IMR-90 (cell line): ENCODE data around the gene MAPRE2. TPM values are rescaled to one million over a fixed set of nuclear protein-coding genes. Genes with fewer than 3 reads are reported as not detected.

Source experiments
- ATAC-seq: fragments of 200-7000 bp; cut with Tn5 transposase; 2 replicates; pipeline ENCODE4 v1.9.1; 2020; ENCODE audit warnings: low read depth, mild to moderate bottlenecking, moderate library complexity
- Bru-seq: library from RNA; stranded (reverse); fragments of 400-500 nt; gene quantifications from one replicate; lab custom pipeline; 2021; lab: Mats Ljungman, UMichigan
- BruChase-seq, 2 experiments: library from RNA; stranded (reverse); fragments of 400-500 nt; gene quantifications; one replicate each; lab custom pipeline; 2021; lab: Mats Ljungman, UMichigan
- BruUV-seq: library from RNA; stranded (reverse); fragments of 400-500 nt; replicated peaks from 2 replicates; lab custom pipeline; 2021; lab: Mats Ljungman, UMichigan
- CTCF ChIA-PET: fragments of 300-600 bp; formaldehyde crosslinking; extraction: SDS; loops from one replicate; lab custom pipeline; 2021; ENCODE audit warnings: antibody characterized with exemption; lab: Yijun Ruan, JAX
- POLR2A ChIA-PET: fragments of 300-600 bp; sonication (Branson Sonifier 250); formaldehyde crosslinking; loops from one replicate; lab custom pipeline; 2022; ENCODE audit warnings: antibody characterized with exemption; ENCODE audit not compliant: unreplicated experiment; lab: Charles Lee
- DNase-seq: peaks from one replicate; pipeline ENCODE4 v3.0.0; 2013
- H2AFZ ChIP-seq: replicated peaks from 2 replicates; pipeline ENCODE3; 2013; ENCODE audit warnings: low read length, mild to moderate bottlenecking; ENCODE audit not compliant: poor library complexity
- H2AK5ac ChIP-seq: 2 replicates; pipeline ENCODE4 v1.6.1; 2013; ENCODE audit warnings: low read depth, low read length, inconsistent platforms
- H2AK9ac ChIP-seq: replicated peaks from 2 replicates; pipeline ENCODE3; 2013; ENCODE audit warnings: mild to moderate bottlenecking, low read depth, low read length, moderate library complexity; ENCODE audit not compliant: poor library complexity
- H2BK120ac ChIP-seq: 2 replicates; pipeline ENCODE4 v1.6.1; 2013; ENCODE audit warnings: low read depth, low read length, inconsistent platforms
- H2BK15ac ChIP-seq: 3 replicates; pipeline ENCODE4 v1.6.1; 2013; ENCODE audit warnings: low read depth, low read length, inconsistent platforms
- H2BK20ac ChIP-seq: 2 replicates; pipeline ENCODE4 v1.6.1; 2013; ENCODE audit warnings: low read depth, mild to moderate bottlenecking, inconsistent platforms, low read length, moderate library complexity
- H2BK5ac ChIP-seq: 2 replicates; pipeline ENCODE4 v1.6.1; 2013; ENCODE audit warnings: mild to moderate bottlenecking, low read depth, low read length, inconsistent platforms; ENCODE audit not compliant: poor library complexity, severe bottlenecking
- H3K14ac ChIP-seq: replicated peaks from 2 replicates; pipeline ENCODE4 v1.6.1; 2013; ENCODE audit warnings: low read depth, low read length, inconsistent platforms
- H3K18ac ChIP-seq: 2 replicates; pipeline ENCODE4 v1.6.1; 2013; ENCODE audit warnings: low read depth, low read length, control low read depth
- H3K23ac ChIP-seq: 2 replicates; pipeline ENCODE4 v1.6.1; 2013; ENCODE audit warnings: low read depth, low read length, inconsistent platforms
- H3K27ac ChIP-seq: 2 replicates; pipeline ENCODE4 v1.5.1; 2013; ENCODE audit warnings: mild to moderate bottlenecking, control low read depth, low read length; ENCODE audit not compliant: insufficient read depth
- H3K27me3 ChIP-seq: 2 replicates; pipeline ENCODE4 v1.6.1; 2013; ENCODE audit warnings: low read length; ENCODE audit not compliant: control insufficient read depth, insufficient read depth
- H3K36me3 ChIP-seq: 2 replicates; pipeline ENCODE4 v1.6.1; 2013; ENCODE audit warnings: low read length, mixed read lengths; ENCODE audit not compliant: control insufficient read depth, insufficient read depth
- H3K4ac ChIP-seq: 2 replicates; pipeline ENCODE4 v1.6.1; 2013; ENCODE audit warnings: low read depth, low read length, inconsistent platforms
- H3K4me1 ChIP-seq: 2 replicates; pipeline ENCODE4 v1.6.1; 2013; ENCODE audit warnings: low read length, mixed read lengths; ENCODE audit not compliant: control insufficient read depth, insufficient read depth
- H3K4me2 ChIP-seq: 2 replicates; pipeline ENCODE4 v1.6.1; 2013; ENCODE audit warnings: low read depth, mild to moderate bottlenecking, control low read depth, low read length, moderate library complexity
- H3K4me3 ChIP-seq: 2 replicates; pipeline ENCODE4 v1.5.1; 2013; ENCODE audit warnings: low read depth, mild to moderate bottlenecking, control low read depth, low read length, moderate library complexity; ENCODE audit not compliant: insufficient read depth
- H3K56ac ChIP-seq: 2 replicates; pipeline ENCODE4 v1.6.1; 2013; ENCODE audit warnings: low read length, inconsistent platforms; ENCODE audit not compliant: insufficient read depth; ENCODE audit errors: extremely low read depth
- H3K79me1 ChIP-seq, 2 experiments: 2 replicates each; pipeline ENCODE4 v1.6.1; 2013; ENCODE audit warnings: low read length in 2 of 2, inconsistent platforms in 1 of 2, low read depth in 1 of 2
- H3K9ac ChIP-seq: 2 replicates; pipeline ENCODE4 v1.6.1; 2013; ENCODE audit warnings: low read depth, low read length, control low read depth
- H3K9me1 ChIP-seq: 2 replicates; pipeline ENCODE4 v1.6.1; 2013; ENCODE audit warnings: low read length, inconsistent platforms; ENCODE audit not compliant: insufficient read depth
- H3K9me3 ChIP-seq: 2 replicates; pipeline ENCODE4 v1.6.1; 2013; ENCODE audit warnings: low read length; ENCODE audit not compliant: control insufficient read depth, insufficient read depth
- H4K20me1 ChIP-seq: 2 replicates; pipeline ENCODE4 v1.6.1; 2013; ENCODE audit warnings: low read length, inconsistent platforms; ENCODE audit not compliant: insufficient read depth
- H4K5ac ChIP-seq: 2 replicates; pipeline ENCODE4 v1.6.1; 2013; ENCODE audit warnings: mild to moderate bottlenecking, low read depth, low read length, control low read depth
- H4K8ac ChIP-seq, 2 experiments: 2 replicates each; pipeline ENCODE4 v1.6.1; 2013; ENCODE audit warnings: low read depth in 2 of 2, low read length in 2 of 2, control low read depth in 1 of 2, inconsistent platforms in 1 of 2
- H4K91ac ChIP-seq: 2 replicates; pipeline ENCODE4 v1.6.1; 2013; ENCODE audit warnings: low read depth, low read length, inconsistent platforms; ENCODE audit not compliant: insufficient read depth
- BHLHE40 ChIP-seq: fragments of 150-350 bp; IDR thresholded peaks from 2 replicates; pipeline ENCODE4 v1.6.1; 2016; ENCODE audit warnings: mild to moderate bottlenecking, low read depth, low read length
- CEBPB ChIP-seq: IDR thresholded peaks from 2 replicates; pipeline ENCODE4 v1.6.1; 2012; ENCODE audit warnings: low read depth, low read length, improper control_type of control experiment
- ELK1 ChIP-seq: fragments of 150-350 bp; IDR thresholded peaks from 2 replicates; pipeline ENCODE4 v1.6.1; 2016; ENCODE audit warnings: low read depth, mild to moderate bottlenecking, low read length, moderate library complexity, borderline replicate concordance
- FOS ChIP-seq: fragments of 150-350 bp; IDR thresholded peaks from 2 replicates; pipeline ENCODE4 v1.6.1; 2016; ENCODE audit warnings: low read depth, low read length
- MAFK ChIP-seq: IDR thresholded peaks from 2 replicates; pipeline ENCODE4 v1.6.1; 2012; ENCODE audit warnings: low read depth, low read length, improper control_type of control experiment
- MAZ ChIP-seq: IDR thresholded peaks from 2 replicates; pipeline ENCODE4 v1.6.1; 2012; ENCODE audit warnings: low read depth, mild to moderate bottlenecking, low read length, improper control_type of control experiment, moderate library complexity, borderline replicate concordance
- MXI1 ChIP-seq: IDR thresholded peaks from 2 replicates; pipeline ENCODE4 v1.6.1; 2012; ENCODE audit warnings: low read depth, mild to moderate bottlenecking, low read length, moderate library complexity, borderline replicate concordance
- POLR2A ChIP-seq: IDR thresholded peaks from 2 replicates; pipeline ENCODE4 v1.6.1; 2012; ENCODE audit warnings: mild to moderate bottlenecking, low read depth, low read length
- RAD21 ChIP-seq: IDR thresholded peaks from 2 replicates; pipeline ENCODE4 v1.6.1; 2012; ENCODE audit warnings: low read length, improper control_type of control experiment
- RFX5 ChIP-seq: IDR thresholded peaks from 2 replicates; pipeline ENCODE4 v1.8.0; 2012; ENCODE audit warnings: low read depth, mild to moderate bottlenecking, low read length, moderate library complexity
- USF2 ChIP-seq: fragments of 150-350 bp; IDR thresholded peaks from 2 replicates; pipeline ENCODE4 v1.6.1; 2017; ENCODE audit warnings: mild to moderate bottlenecking, antibody characterized with exemption, low read length, low read depth
- WGBS, 2 experiments: methylation state at CpG; one replicate each; pipeline versions ENCODE4 v1.1.5 to v1.1.7; 2013; ENCODE audit warnings: missing lambda C conversion rate in 2 of 2; ENCODE audit not compliant: insufficient read length in 1 of 2; ENCODE audit errors: extremely low coverage in 2 of 2; 5-methylcytosine and 5-hydroxymethylcytosine counted together
- dilution Hi-C: fragments of 300-500 bp; cut with HindIII; formaldehyde crosslinking; loops from one replicate; pipeline ENCODE4 v1.14.3; 2018; ENCODE audit warnings: low sequenced_read_pairs; ENCODE audit not compliant: unreplicated experiment
- in situ Hi-C: fragments of 300-500 bp; cut with MboI; formaldehyde crosslinking; loops from 3 replicates; pipeline ENCODE4 v1.14.3; 2019; ENCODE audit warnings: low sequenced_read_pairs, inconsistent platforms, mixed read lengths
- intact Hi-C: fragments of 100-400 bp; cut with micrococcal nuclease; formaldehyde crosslinking; loops from 2 replicates; pipeline ENCODE4 v1.10.0; 2022
- long read RNA-seq: library from polyadenylated mRNA; unstranded; transcript quantifications from one replicate; pipeline ENCODE4 v2.0.0, GENCODE V29; 2021; ENCODE audit not compliant: unreplicated experiment
- polyA plus RNA-seq, 3 experiments: library from polyadenylated mRNA; depleted of rRNA; stranded (reverse); fragments of >200 nt; gene quantifications; 2 replicates each; pipeline ENCODE4 v1.2.3, GENCODE V29; 2012; ENCODE audit warnings: low replicate concordance in 1 of 3
- total RNA-seq: library from RNA; depleted of rRNA; stranded (reverse); fragments of >200 nt; gene quantifications from 2 replicates; pipeline ENCODE4 v1.2.3, GENCODE V29; 2012; rRNA removed

Gene MAPRE2
- total RNA-seq (23.8 and 24.2 TPM in 2 replicates), polyA plus RNA-seq (2012; rRNA removed) (18.4 and 19.6 TPM in 2 replicates), Bru-seq, nascent RNA (percentile 52 among the genes with signal in this experiment), BruChase-seq, experiment 1, labeled RNA remaining after a 6-hour chase (percentile 41 among the genes with signal in this experiment), BruChase-seq, experiment 2, labeled RNA remaining after a 2-hour chase (percentile 39 among the genes with signal in this experiment)
- 8.2 and 8.5 TPM in 2 replicates for polyA plus RNA-seq (2012; cell fraction: cytosol; rRNA removed)
- polyA plus RNA-seq (2012; cell fraction: nucleus; rRNA removed; ENCODE audit: low replicate concordance) = 4.3 and 13.4 TPM in 2 replicates
- long read RNA-seq, full-length matches to known transcripts = 12 of 16 reads
- long read RNA-seq, partial matches to known transcripts = 3 of 16 reads
- long read RNA-seq, other reads (novel, unspliced or antisense) = 1 of 16 reads

GRCh38 chr18:35040988-35041814 is at the start of gene MAPRE2:
Gene MAPRE2 (plus strand): TSS chr18:35041413. CDS start chr18:35041540, 127 bp downstream.
- intact Hi-C loops = loop anchor here (1.0 to 5.0 kb wide), 2 partner anchors 64 to 160 kb away; no protein-coding TSS in a partner anchor
- H3K4me1 ChIP-seq = peaks cover 3% of the 10 kb centered on the region; the same call in 1 of the 2 replicates
- H4K20me1 ChIP-seq = no peaks in the 10 kb centered on the region
- peak within 1 kb of the TSS; percentile 96 for H3K4ac ChIP-seq
- peak within 1 kb of the TSS; percentile 72 for H4K91ac ChIP-seq
- peak within 1 kb of the TSS; percentile 80 for H3K9ac ChIP-seq
- H3K23ac ChIP-seq = peak within 1 kb of the TSS; percentile 98
- peak within 1 kb of the TSS; percentile 91 for H2AK9ac ChIP-seq
- peak within 1 kb of the TSS; percentile 38; the same call in 1 of the 2 replicates for H3K56ac ChIP-seq
- H3K4me3 ChIP-seq = peak within 1 kb of the TSS; percentile 89
- H3K36me3 ChIP-seq = no peaks in the 10 kb centered on the region
- no TSS peak for BruUV-seq
- no peak within 1 kb of the TSS for H2AK5ac ChIP-seq
- peak within 1 kb of the TSS; percentile 29 to 95 for H4K8ac ChIP-seq
- H3K9me3 ChIP-seq = no peaks in the 10 kb centered on the region
- H3K4me2 ChIP-seq = peak within 1 kb of the TSS; percentile 92
- H4K5ac ChIP-seq = peak within 1 kb of the TSS; percentile 50
- H3K27me3 ChIP-seq = peaks cover 1% of the 10 kb centered on the region; the same call in 1 of the 2 replicates
- CTCF ChIA-PET = interaction anchor here (0.6 to 1.2 kb wide), 3 partner anchors 11 to 174 kb away, joined by 3 to 4 read pairs (median 3); no protein-coding TSS in a partner anchor
- H2BK120ac ChIP-seq = peak within 1 kb of the TSS; percentile 94
- ATAC-seq (peak; percentile 95), DNase-seq (peak; percentile 96)
- in situ Hi-C loops = no loop called here
- H3K79me1 ChIP-seq = peaks cover 0 to 27% of the 10 kb centered on the region in 2 experiments; a peak in 3 of 4 replicates
- POLR2A ChIA-PET = interaction anchor here (0.6 to 0.8 kb wide), 3 partner anchors 12 to 35 kb away, joined by 3 to 11 read pairs (median 3); no protein-coding TSS in a partner anchor
- peak within 1 kb of the TSS; percentile 71 for H2BK20ac ChIP-seq
- 0% methylated on average over 12 of the region's 54 CpGs; no CpG with 5 or more reads in 1 of the 2 experiments for WGBS, 2 experiments
- peak within 1 kb of the TSS; percentile 72 for H2BK5ac ChIP-seq
- 0 out of 2 replicates have a peak, but pooled peaks cover 3% of the 10 kb centered on the region for H3K9me1 ChIP-seq
- peak within 1 kb of the TSS; percentile 99 for H2AFZ ChIP-seq
- H3K27ac ChIP-seq = peak within 1 kb of the TSS; percentile 77
- peak within 1 kb of the TSS; percentile 51 for H3K18ac ChIP-seq
- H2BK15ac ChIP-seq = peak within 1 kb of the TSS; percentile 8; the same call in 1 of the 3 replicates
- H3K14ac ChIP-seq = peak within 1 kb of the TSS; percentile 93
- dilution Hi-C loops = no loop called here
- TF ChIP-seq CEBPB (no peak), MAZ (peak; percentile 99), BHLHE40 (peak; percentile 82), FOS (peak; percentile 20; the same call in 1 of the 2 replicates), MAFK (peak; percentile 56), ELK1 (no peak), USF2 (peak; percentile 98), RFX5 (peak; percentile 70), MXI1 (peak; percentile 96), POLR2A (peak; percentile 89), RAD21 (no peak)
